Hepatocyte (in vitro differentiated cells): ENCODE data around the gene CERS1.

Experiments
- CTCF ChIP-seq: fragments of 200-600 bp; sonication (generic); IDR thresholded peaks from 2 replicates; pipeline ENCODE4 v1.5.1; 2016; ENCODE audit warnings: antibody characterized with exemption, mild to moderate bottlenecking; ENCODE audit not compliant: poor library complexity
- EZH2 ChIP-seq: fragments of 200-600 bp; sonication (generic); IDR thresholded peaks from 2 replicates; pipeline ENCODE4 v1.6.1; 2016; ENCODE audit warnings: antibody characterized with exemption, mild to moderate bottlenecking, borderline replicate concordance

- TF ChIP-seq CTCF: no peak
- TF ChIP-seq EZH2: no peak
Observed at GRCh38 chr19:18833141-18833476, 62.8 kb downstream of the CERS1 start.
